B cell (primary cell): ENCODE measurements around the gene PDZD7. TPM values are rescaled to one million over a fixed set of nuclear protein-coding genes. Genes with fewer than 3 reads are reported as not detected.

Experiments used
- ATAC-seq: fragments of 200-7000 bp; cut with Tn5 transposase; one replicate; pipeline ENCODE4 v1.10.0; 2021; ENCODE audit warnings: low read depth, mild to moderate bottlenecking, moderate number of reproducible peaks, moderate library complexity
- CTCF ChIA-PET: fragments of 350-600 bp; sonication (Branson Sonifier 250); formaldehyde crosslinking; loops from one replicate; lab custom pipeline; 2021; ENCODE audit warnings: antibody characterized with exemption, inconsistent platforms; lab: Charles Lee
- POLR2A ChIA-PET: fragments of 350-600 bp; sonication (Branson Sonifier 250); formaldehyde crosslinking; loops from one replicate; lab custom pipeline; 2021; ENCODE audit warnings: antibody characterized with exemption; lab: Charles Lee
- DNase-seq: peaks from one replicate; pipeline ENCODE4 v3.0.0; 2013
- H2AFZ ChIP-seq: 2 replicates; pipeline ENCODE4 v1.6.1; 2012; ENCODE audit warnings: mild to moderate bottlenecking, low read depth, low read length; ENCODE audit not compliant: insufficient read depth, poor library complexity, severe bottlenecking
- H3K27ac ChIP-seq, 2 donors: 1 replicate in 1 of 2; 2 replicates in 1 of 2; pipeline ENCODE4 v1.5.1; 2012 to 2013; ENCODE audit warnings: low read length in 2 of 2, mild to moderate bottlenecking in 2 of 2, moderate library complexity in 1 of 2
- H3K27me3 ChIP-seq, 4 experiments: fragments of 200-600 bp in 1 of 4; sonication (generic) in 1 of 4; replicated peaks in 1 of 4; 1 replicate in 2 of 4; 2 replicates in 2 of 4; pipeline versions ENCODE4 v1.6.1 to v1.7.0; 2013 to 2016; ENCODE audit warnings: low read length in 3 of 4, mild to moderate bottlenecking in 2 of 4, mixed read lengths in 1 of 4, moderate library complexity in 1 of 4; ENCODE audit not compliant: insufficient read depth in 4 of 4, control insufficient read depth in 3 of 4; ENCODE audit errors: control extremely low read depth in 1 of 4
- H3K36me3 ChIP-seq, 2 experiments: replicated peaks in 1 of 2; 1 replicate in 1 of 2; 2 replicates in 1 of 2; pipeline versions ENCODE4 v1.6.1 to v1.7.1; 2013; ENCODE audit warnings: low read length in 1 of 2; ENCODE audit not compliant: insufficient read depth in 2 of 2, control insufficient read depth in 1 of 2; ENCODE audit errors: control extremely low read depth in 1 of 2, extremely low read depth in 1 of 2
- H3K4me1 ChIP-seq, 2 donors: fragments of 200-600 bp in 1 of 2; sonication (generic) in 1 of 2; 1 replicate in 1 of 2; 2 replicates in 1 of 2; pipeline versions ENCODE4 v1.5.1 to v1.6.1; 2013 to 2017; ENCODE audit warnings: low read length in 2 of 2; ENCODE audit not compliant: control insufficient read depth in 2 of 2, insufficient read depth in 2 of 2
- H3K4me2 ChIP-seq: replicated peaks from 2 replicates; pipeline ENCODE3; 2012; ENCODE audit warnings: mild to moderate bottlenecking, low read depth, low read length; ENCODE audit not compliant: poor library complexity, severe bottlenecking
- H3K4me3 ChIP-seq, 5 experiments: fragments of 200-600 bp in 1 of 5; sonication (generic) in 1 of 5; 1 replicate in 3 of 5; 2 replicates in 2 of 5; pipeline versions ENCODE4 v1.5.1 to v1.7.0; 2011 to 2016; ENCODE audit warnings: low read length in 4 of 5, mild to moderate bottlenecking in 4 of 5, low read depth in 2 of 5, control low read depth in 1 of 5, moderate library complexity in 1 of 5; ENCODE audit not compliant: insufficient read depth in 1 of 5; ENCODE audit errors: control extremely low read depth in 1 of 5, extremely low read depth in 1 of 5
- H3K79me2 ChIP-seq: fragments of 200-600 bp; sonication (generic); one replicate; pipeline ENCODE4 v1.6.0; 2016; ENCODE audit warnings: low read length; ENCODE audit not compliant: control insufficient read depth, insufficient read depth
- H3K9ac ChIP-seq: fragments of 200-600 bp; sonication (generic); 2 replicates; pipeline ENCODE4 v1.6.1; 2017; ENCODE audit warnings: mild to moderate bottlenecking, low read length, moderate library complexity
- H3K9me3 ChIP-seq, 3 donors: one replicate each; pipeline versions ENCODE4 v1.6.1 to v1.7.1; 2013; ENCODE audit warnings: low read length in 2 of 3; ENCODE audit not compliant: control insufficient read depth in 2 of 3, insufficient read depth in 1 of 3; ENCODE audit errors: control extremely low read depth in 1 of 3
- H4K20me1 ChIP-seq: 2 replicates; pipeline ENCODE4 v1.6.0; 2012; ENCODE audit warnings: mild to moderate bottlenecking, low read length; ENCODE audit not compliant: insufficient read depth, control insufficient read depth, poor library complexity, severe bottlenecking
- H3K27ac Mint-ChIP-seq: one replicate; pipeline ENCODE4 v1.8.0; 2021; ENCODE audit warnings: mixed read lengths
- H3K27me3 Mint-ChIP-seq: one replicate; pipeline ENCODE4 v1.8.0; 2021; ENCODE audit warnings: mixed read lengths
- H3K4me1 Mint-ChIP-seq: one replicate; pipeline ENCODE4 v1.8.0; 2021; ENCODE audit warnings: mixed read lengths
- H3K4me3 Mint-ChIP-seq: one replicate; pipeline ENCODE4 v1.8.0; 2021; ENCODE audit warnings: mixed read lengths
- H3K9me3 Mint-ChIP-seq: one replicate; pipeline ENCODE4 v1.8.0; 2022; ENCODE audit warnings: mixed read lengths; ENCODE audit not compliant: insufficient read depth
- EZH2 ChIP-seq: IDR thresholded peaks from 2 replicates; pipeline ENCODE4 v1.6.1; 2012; ENCODE audit warnings: borderline replicate concordance, low read depth, mild to moderate bottlenecking, moderate library complexity, low read length; ENCODE audit not compliant: insufficient read depth, poor library complexity, severe bottlenecking
- WGBS: methylation state at CpG from one replicate; pipeline ENCODE4 v1.1.5; 2013; ENCODE audit warnings: missing lambda C conversion rate; ENCODE audit not compliant: insufficient coverage; 5-methylcytosine and 5-hydroxymethylcytosine counted together
- intact Hi-C: fragments of 100-400 bp; cut with micrococcal nuclease; formaldehyde crosslinking; loops from one replicate; pipeline ENCODE4 v1.10.0; 2022
- polyA plus RNA-seq: library from polyadenylated mRNA; depleted of rRNA; stranded (reverse); fragments of >200 nt; gene quantifications from 2 replicates; pipeline ENCODE4 v1.2.3, GENCODE V29; 2012
- total RNA-seq, 2 donors: library from RNA; stranded (reverse); fragments of 120-200 nt in 1 of 2; gene quantifications; 1 replicate in 1 of 2; 2 replicates in 1 of 2; pipeline versions ENCODE4 v1.2.3 to v1.2.4, GENCODE V29; 2013 to 2022
- TF ChIP-seq, protein P1 (sequence below): fragments of 200-600 bp; IDR thresholded peaks from one replicate; pipeline ENCODE4 v1.8.0; 2022; ENCODE audit warnings: antibody characterized with exemption, mild to moderate bottlenecking

The PDZD7 gene
- total and polyA plus RNA-seq, 2 donors (not counting 1 experiment from before 2014, with no cell fraction given), result 0.64 to 0.69 TPM

DNA sequence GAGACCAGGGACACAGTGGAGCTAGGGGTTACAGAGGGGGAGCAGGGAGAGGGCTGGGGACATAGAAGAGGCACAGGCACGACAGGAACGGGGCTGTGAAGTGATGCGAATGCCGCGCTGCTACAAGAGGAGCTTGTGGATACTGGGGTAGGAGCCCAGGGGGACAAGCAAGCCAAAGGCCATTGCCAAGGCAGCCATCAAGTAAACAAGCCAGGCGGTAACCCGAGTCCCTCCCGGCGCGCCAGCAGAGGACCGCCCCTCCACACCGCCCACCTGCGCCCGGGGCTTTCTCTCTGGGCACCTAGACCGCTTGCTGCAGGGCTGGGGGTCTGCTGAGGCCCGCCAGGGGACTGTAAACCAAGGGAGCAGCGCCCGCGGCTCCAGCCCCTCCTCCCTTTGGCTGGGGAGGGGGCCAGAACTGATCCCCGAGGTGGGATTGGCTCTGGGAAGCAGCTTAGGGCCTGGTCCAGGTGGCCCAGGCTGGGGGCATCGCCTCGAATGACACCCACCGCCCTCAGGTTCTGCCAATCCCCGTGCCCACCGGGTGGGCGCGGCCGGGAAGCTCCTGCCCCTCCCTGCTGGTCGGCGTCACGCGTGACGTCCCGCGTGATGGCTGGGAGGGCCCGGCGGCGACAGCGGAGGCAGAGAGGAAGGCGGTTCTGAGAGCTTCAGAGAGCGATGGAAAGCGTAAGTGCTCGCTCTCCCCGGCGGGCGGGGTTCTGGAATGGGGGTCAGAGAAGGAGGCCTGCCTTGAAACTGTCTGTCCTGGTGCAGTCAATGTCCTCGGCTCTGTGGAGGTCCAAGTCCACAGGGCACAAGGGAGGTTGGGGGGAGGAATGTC lies 1.1 kb upstream of the PDZD7 start:
- Mint-ChIP-seq H3K4me3 (peak overlapping the region; percentile 88), H3K27me3 (peaks cover 15% of the 10 kb centered on the region), H3K4me1 (peaks cover 19% of the 10 kb centered on the region), H3K9me3 (no peaks in the 10 kb centered on the region), H3K27ac (peak overlapping the region; percentile 90)
- TF ChIP-seq, protein P1, sequence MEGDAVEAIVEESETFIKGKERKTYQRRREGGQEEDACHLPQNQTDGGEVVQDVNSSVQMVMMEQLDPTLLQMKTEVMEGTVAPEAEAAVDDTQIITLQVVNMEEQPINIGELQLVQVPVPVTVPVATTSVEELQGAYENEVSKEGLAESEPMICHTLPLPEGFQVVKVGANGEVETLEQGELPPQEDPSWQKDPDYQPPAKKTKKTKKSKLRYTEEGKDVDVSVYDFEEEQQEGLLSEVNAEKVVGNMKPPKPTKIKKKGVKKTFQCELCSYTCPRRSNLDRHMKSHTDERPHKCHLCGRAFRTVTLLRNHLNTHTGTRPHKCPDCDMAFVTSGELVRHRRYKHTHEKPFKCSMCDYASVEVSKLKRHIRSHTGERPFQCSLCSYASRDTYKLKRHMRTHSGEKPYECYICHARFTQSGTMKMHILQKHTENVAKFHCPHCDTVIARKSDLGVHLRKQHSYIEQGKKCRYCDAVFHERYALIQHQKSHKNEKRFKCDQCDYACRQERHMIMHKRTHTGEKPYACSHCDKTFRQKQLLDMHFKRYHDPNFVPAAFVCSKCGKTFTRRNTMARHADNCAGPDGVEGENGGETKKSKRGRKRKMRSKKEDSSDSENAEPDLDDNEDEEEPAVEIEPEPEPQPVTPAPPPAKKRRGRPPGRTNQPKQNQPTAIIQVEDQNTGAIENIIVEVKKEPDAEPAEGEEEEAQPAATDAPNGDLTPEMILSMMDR, result no peak
- no peak for TF ChIP-seq EZH2
- WGBS, result under 1% methylated on average over 42 of the region's 47 CpGs
- H3K27me3 ChIP-seq, result peaks cover 0 to 29% (median 13%) of the 10 kb centered on the region in 4 experiments
- peak overlapping the region; percentile 77 for H2AFZ ChIP-seq
- peaks cover 0 to 2% (median 0%) of the 10 kb centered on the region in 3 donors for H3K9me3 ChIP-seq
- peak overlapping the region; percentile 78 for H3K9ac ChIP-seq
- ATAC-seq (peak; percentile 53), DNase-seq (peak; percentile 87)
- ChIA-PET CTCF (interaction anchor here (0.8 to 6.4 kb wide), 12 partner anchors 9 to 110 kb away, joined by 3 to 72 read pairs (median 7); partner anchors contain the start of gene KAZALD1), POLR2A (interaction anchor here (0.6 to 2.1 kb wide), 6 partner anchors 9 to 1474 kb away, joined by 3 to 13 read pairs (median 6); no protein-coding TSS in a partner anchor)
- peaks cover 4% of the 10 kb centered on the region for H4K20me1 ChIP-seq
- intact Hi-C loops, result loop anchor here (1.0 to 2.0 kb wide), 4 partner anchors 9 to 33 kb away; partner anchors contain the start of gene LZTS2
- H3K27ac ChIP-seq, result peak overlapping the region; percentile 63 to 65
- H3K4me1 ChIP-seq, result peaks cover 14 to 26% of the 10 kb centered on the region in 2 donors
- no peaks in the 10 kb centered on the region for H3K79me2 ChIP-seq
- peaks cover 0 to 5% of the 10 kb centered on the region in 2 experiments for H3K36me3 ChIP-seq
- H3K4me2 ChIP-seq, result peak overlapping the region; percentile 92
- peak overlapping the region; percentile 32 to 96 (median 79) for H3K4me3 ChIP-seq
